Measurements from ENCODE around the gene PRRG1. TPM values are rescaled to one million over a fixed set of nuclear protein-coding genes. Genes with fewer than 3 reads are reported as not detected.

The PRRG1 gene
- total and polyA plus RNA-seq, 2 of the 13 experiments (the other 11 are each of a cell fraction or from before 2014, with no cell fraction given): 5.0 to 11.0 TPM

GRCh38 chrX:37357436-37357835 lies 8.3 kb downstream of the PRRG1 start:
- H3K9me3 ChIP-seq (ENCODE audit: low read length): no peaks in the 10 kb centered on the region
- no peak overlapping the region for H3K4me3 ChIP-seq (replicated peaks in 1 of 3; ENCODE audit: insufficient read depth in 1 of 3, low read depth in 2 of 3, low read length in 3 of 3)
- no peaks in the 10 kb centered on the region for H3K4me1 ChIP-seq (ENCODE audit: insufficient read depth, low read length)
- FAIRE-seq (no peak), ATAC-seq (no peak), DNase-seq (ENCODE audit: low spot score) (no peak)
- 0 out of 2 replicates have a peak, but pooled peaks cover 2% of the 10 kb centered on the region for H4K20me1 ChIP-seq (ENCODE audit: insufficient read depth, low read length)
- no peak for TF ChIP-seq SIX4 (CRISPR knock-in tag; IDR thresholded peaks at IDR 0.05)
- no peak for TF ChIP-seq NPAS2 (CRISPR knock-in tag; IDR thresholded peaks at IDR 0.05; ENCODE audit: borderline replicate concordance)
- no peak for TF ChIP-seq ZNF83 (CRISPR knock-in tag; IDR thresholded peaks at IDR 0.05; ENCODE audit: borderline replicate concordance)
- TF ChIP-seq, protein P1, sequence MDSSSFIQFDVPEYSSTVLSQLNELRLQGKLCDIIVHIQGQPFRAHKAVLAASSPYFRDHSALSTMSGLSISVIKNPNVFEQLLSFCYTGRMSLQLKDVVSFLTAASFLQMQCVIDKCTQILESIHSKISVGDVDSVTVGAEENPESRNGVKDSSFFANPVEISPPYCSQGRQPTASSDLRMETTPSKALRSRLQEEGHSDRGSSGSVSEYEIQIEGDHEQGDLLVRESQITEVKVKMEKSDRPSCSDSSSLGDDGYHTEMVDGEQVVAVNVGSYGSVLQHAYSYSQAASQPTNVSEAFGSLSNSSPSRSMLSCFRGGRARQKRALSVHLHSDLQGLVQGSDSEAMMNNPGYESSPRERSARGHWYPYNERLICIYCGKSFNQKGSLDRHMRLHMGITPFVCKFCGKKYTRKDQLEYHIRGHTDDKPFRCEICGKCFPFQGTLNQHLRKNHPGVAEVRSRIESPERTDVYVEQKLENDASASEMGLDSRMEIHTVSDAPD (CRISPR knock-in tag; IDR thresholded peaks at IDR 0.05): no peak
- no peak for TF ChIP-seq NFIC (IDR thresholded peaks at IDR 0.05; ENCODE audit: low read length)
- TF ChIP-seq SIX1 (CRISPR knock-in tag; IDR thresholded peaks at IDR 0.05; ENCODE audit: borderline replicate concordance): no peak
- TF ChIP-seq, protein P2, sequence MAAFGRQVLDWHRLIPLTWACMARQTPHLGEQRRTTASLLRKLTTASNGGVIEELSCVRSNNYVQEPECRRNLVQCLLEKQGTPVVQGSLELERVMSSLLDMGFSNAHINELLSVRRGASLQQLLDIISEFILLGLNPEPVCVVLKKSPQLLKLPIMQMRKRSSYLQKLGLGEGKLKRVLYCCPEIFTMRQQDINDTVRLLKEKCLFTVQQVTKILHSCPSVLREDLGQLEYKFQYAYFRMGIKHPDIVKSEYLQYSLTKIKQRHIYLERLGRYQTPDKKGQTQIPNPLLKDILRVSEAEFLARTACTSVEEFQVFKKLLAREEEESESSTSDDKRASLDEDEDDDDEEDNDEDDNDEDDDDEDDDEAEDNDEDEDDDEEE (CRISPR knock-in tag; IDR thresholded peaks at IDR 0.05): no peak
- no peak for TF ChIP-seq RELA (CRISPR knock-in tag; IDR thresholded peaks at IDR 0.05)
- TF ChIP-seq RBFOX2 (IDR thresholded peaks at IDR 0.05; ENCODE audit: low read depth, low read length): no peak
- no peak for TF ChIP-seq SNAI1 (CRISPR knock-in tag; IDR thresholded peaks at IDR 0.05; ENCODE audit: borderline replicate concordance)
- TF ChIP-seq RBM39 (IDR thresholded peaks at IDR 0.05; ENCODE audit: low read depth, low read length, poor library complexity, severe bottlenecking): no peak
- no peak for TF ChIP-seq BHLHE40 (IDR thresholded peaks at IDR 0.05; ENCODE audit: low read length)
- TF ChIP-seq SOX6 (IDR thresholded peaks at IDR 0.05): no peak
- no peak for TF ChIP-seq SOX6 (CRISPR knock-in tag; IDR thresholded peaks at IDR 0.05)
- TF ChIP-seq, protein P3, sequence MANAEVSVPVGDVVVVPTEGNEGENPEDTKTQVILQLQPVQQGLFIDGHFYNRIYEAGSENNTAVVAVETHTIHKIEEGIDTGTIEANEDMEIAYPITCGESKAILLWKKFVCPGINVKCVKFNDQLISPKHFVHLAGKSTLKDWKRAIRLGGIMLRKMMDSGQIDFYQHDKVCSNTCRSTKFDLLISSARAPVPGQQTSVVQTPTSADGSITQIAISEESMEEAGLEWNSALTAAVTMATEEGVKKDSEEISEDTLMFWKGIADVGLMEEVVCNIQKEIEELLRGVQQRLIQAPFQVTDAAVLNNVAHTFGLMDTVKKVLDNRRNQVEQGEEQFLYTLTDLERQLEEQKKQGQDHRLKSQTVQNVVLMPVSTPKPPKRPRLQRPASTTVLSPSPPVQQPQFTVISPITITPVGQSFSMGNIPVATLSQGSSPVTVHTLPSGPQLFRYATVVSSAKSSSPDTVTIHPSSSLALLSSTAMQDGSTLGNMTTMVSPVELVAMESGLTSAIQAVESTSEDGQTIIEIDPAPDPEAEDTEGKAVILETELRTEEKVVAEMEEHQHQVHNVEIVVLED (CRISPR knock-in tag; IDR thresholded peaks at IDR 0.05; ENCODE audit: borderline replicate concordance): no peak
- no peak for TF ChIP-seq SP2 (CRISPR knock-in tag; IDR thresholded peaks at IDR 0.05)
- no peak for TF ChIP-seq NFYC (CRISPR knock-in tag; IDR thresholded peaks at IDR 0.05)
- TF ChIP-seq SETDB1 (CRISPR knock-in tag; IDR thresholded peaks at IDR 0.05; ENCODE audit: borderline replicate concordance): no peak
- no peak overlapping the region for H2AFZ ChIP-seq (ENCODE audit: low read length)
- CTCF ChIA-PET (ENCODE audit: low intra/inter-chr PET ratio, low total read pairs): no interaction called here
- BruUV-seq (replicated peaks): no TSS peak
- WGBS (ENCODE audit: low lambda C conversion rate): 98% methylated on average over 3 of the region's 3 CpGs
- H3K79me2 ChIP-seq (ENCODE audit: insufficient read depth, low read length): peaks cover 60% of the 10 kb centered on the region
- H3K9ac ChIP-seq (ENCODE audit: insufficient read depth, low read depth, low read length): no peak overlapping the region
- H3K36me3 ChIP-seq (replicated peaks in 1 of 2; ENCODE audit: control insufficient read depth in 1 of 2, insufficient read depth in 2 of 2, low read length in 2 of 2): no peaks in the 10 kb centered on the region
- in situ Hi-C loops (cut with HindIII; ENCODE audit: extremely low pct_ligation_motif_present, low pct_unique_long_range_greater_than_20kb) (no loop called here), intact Hi-C loops (cut with micrococcal nuclease; ENCODE audit: unreplicated experiment) (no loop called here)
- H3K27me3 ChIP-seq (ENCODE audit: control insufficient read depth in 1 of 2, insufficient read depth in 2 of 2, low read length in 2 of 2): no peaks in the 10 kb centered on the region
- no peak overlapping the region for H3K27ac ChIP-seq (ENCODE audit: extremely low read length, insufficient read depth, low read length)
- no peak overlapping the region for H3K4me2 ChIP-seq (ENCODE audit: low read depth, low read length)
- POLR2A ChIA-PET: no interaction called here

All from HepG2 (cell line).